Measurements from ENCODE around the gene ZC3H10.

Gene ZC3H10

GRCh38 chr12:56130876-56131275 lies 12.8 kb downstream of the ZC3H10 start:
- FAIRE-seq, result no peak
- DNase-seq (ENCODE audit: insufficient read length, low spot score), result no peak
- TF ChIP-seq POLR2AphosphoS5 (IDR thresholded peaks at IDR 0.05; ENCODE audit: low read depth, low read length), result no peak
- no peak for TF ChIP-seq POU2F2 (IDR thresholded peaks at IDR 0.05; ENCODE audit: low read depth, low read length)

GRCh38 chr12:56134897-56135296 lies 16.8 kb downstream of the ZC3H10 start:
- TF ChIP-seq SPI1 (IDR thresholded peaks at IDR 0.05; ENCODE audit: low read depth, low read length), result no peak
- no peak for TF ChIP-seq POLR2AphosphoS5 (IDR thresholded peaks at IDR 0.05; ENCODE audit: low read depth, low read length)
- TF ChIP-seq POU2F2 (IDR thresholded peaks at IDR 0.05; ENCODE audit: low read depth, low read length), result no peak
- TF ChIP-seq PAX5 (IDR thresholded peaks at IDR 0.05; ENCODE audit: insufficient read depth, low read length, severe bottlenecking), result no peak
- TF ChIP-seq POLR2A (IDR thresholded peaks at IDR 0.05; ENCODE audit: low read depth, low read length), result no peak
- TF ChIP-seq TAF1 (IDR thresholded peaks at IDR 0.05; ENCODE audit: low read depth, low read length), result no peak
- FAIRE-seq (no peak), DNase-seq (ENCODE audit: insufficient read length, low spot score) (no peak)

GRCh38 chr12:56137853-56138571 lies 19.9 kb downstream of the ZC3H10 start:
- TF ChIP-seq POLR2AphosphoS5 (IDR thresholded peaks at IDR 0.05; ENCODE audit: low read depth, low read length) (no peak), POLR2A (IDR thresholded peaks at IDR 0.05; ENCODE audit: low read depth, low read length) (no peak), PAX5 (IDR thresholded peaks at IDR 0.05; ENCODE audit: insufficient read depth, low read length, severe bottlenecking) (no peak), POU2F2 (IDR thresholded peaks at IDR 0.05; ENCODE audit: low read depth, low read length) (no peak), SPI1 (IDR thresholded peaks at IDR 0.05; ENCODE audit: low read depth, low read length) (no peak), TAF1 (IDR thresholded peaks at IDR 0.05; ENCODE audit: low read depth, low read length) (no peak)
- no peak for FAIRE-seq
- DNase-seq (ENCODE audit: insufficient read length, low spot score), result no peak

GRCh38 chr12:56141946-56142784 lies 24.1 kb downstream of the ZC3H10 start:
- no peak for FAIRE-seq
- TF ChIP-seq TAF1 (IDR thresholded peaks at IDR 0.05; ENCODE audit: low read depth, low read length), result no peak
- DNase-seq (ENCODE audit: insufficient read length, low spot score), result no peak

- no peak for DNase-seq (ENCODE audit: insufficient read length, low spot score)
- TF ChIP-seq POLR2A (IDR thresholded peaks at IDR 0.05; ENCODE audit: low read depth, low read length), result no peak
- no peak for TF ChIP-seq POU2F2 (IDR thresholded peaks at IDR 0.05; ENCODE audit: low read depth, low read length)
- TF ChIP-seq PAX5 (IDR thresholded peaks at IDR 0.05; ENCODE audit: insufficient read depth, low read length, severe bottlenecking), result no peak
- no peak for TF ChIP-seq POLR2AphosphoS5 (IDR thresholded peaks at IDR 0.05; ENCODE audit: low read depth, low read length)
- no peak for TF ChIP-seq SPI1 (IDR thresholded peaks at IDR 0.05; ENCODE audit: low read depth, low read length)
- TF ChIP-seq TAF1 (IDR thresholded peaks at IDR 0.05; ENCODE audit: low read depth, low read length), result no peak
- no peak for FAIRE-seq
These were observed 25.2 kb downstream of the ZC3H10 start for GRCh38 chr12:56143217-56143616.

GRCh38 chr12:56143870-56144269 lies 25.8 kb downstream of the ZC3H10 start:
- FAIRE-seq (no peak), DNase-seq (ENCODE audit: insufficient read length, low spot score) (no peak)

GRCh38 chr12:56145217-56145616 lies 27.2 kb downstream of the ZC3H10 start:
- DNase-seq (ENCODE audit: insufficient read length, low spot score), result no peak
- TF ChIP-seq POLR2A (IDR thresholded peaks at IDR 0.05; ENCODE audit: low read depth, low read length), result no peak
- no peak for TF ChIP-seq TAF1 (IDR thresholded peaks at IDR 0.05; ENCODE audit: low read depth, low read length)
- no peak for TF ChIP-seq PAX5 (IDR thresholded peaks at IDR 0.05; ENCODE audit: insufficient read depth, low read length, severe bottlenecking)
- no peak for FAIRE-seq

More at GRCh38 chr12:56143870-56144269, 25.8 kb downstream of the ZC3H10 start:
- TF ChIP-seq POU2F2 (IDR thresholded peaks at IDR 0.05; ENCODE audit: low read depth, low read length), result no peak
- TF ChIP-seq POLR2A (IDR thresholded peaks at IDR 0.05; ENCODE audit: low read depth, low read length), result no peak
- no peak for TF ChIP-seq PAX5 (IDR thresholded peaks at IDR 0.05; ENCODE audit: insufficient read depth, low read length, severe bottlenecking)
- TF ChIP-seq SPI1 (IDR thresholded peaks at IDR 0.05; ENCODE audit: low read depth, low read length), result no peak
- no peak for TF ChIP-seq TAF1 (IDR thresholded peaks at IDR 0.05; ENCODE audit: low read depth, low read length)
- no peak for TF ChIP-seq POLR2AphosphoS5 (IDR thresholded peaks at IDR 0.05; ENCODE audit: low read depth, low read length)

GRCh38 chr12:56146492-56147460 lies 28.7 kb downstream of the ZC3H10 start:
- FAIRE-seq (no peak), DNase-seq (ENCODE audit: insufficient read length, low spot score) (no peak)
- TF ChIP-seq POLR2AphosphoS5 (IDR thresholded peaks at IDR 0.05; ENCODE audit: low read depth, low read length), result no peak
- TF ChIP-seq POLR2A (IDR thresholded peaks at IDR 0.05; ENCODE audit: low read depth, low read length), result no peak

- FAIRE-seq (no peak), DNase-seq (ENCODE audit: insufficient read length, low spot score) (no peak)
- TF ChIP-seq SPI1 (IDR thresholded peaks at IDR 0.05; ENCODE audit: low read depth, low read length), result no peak
- TF ChIP-seq POLR2A (IDR thresholded peaks at IDR 0.05; ENCODE audit: low read depth, low read length), result no peak
- no peak for TF ChIP-seq PAX5 (IDR thresholded peaks at IDR 0.05; ENCODE audit: insufficient read depth, low read length, severe bottlenecking)
These were observed 32.5 kb downstream of the ZC3H10 start for GRCh38 chr12:56150563-56150962.
